Suprapubic skin (tissue), 4 donors: ENCODE measurements around the gene NGF. TPM values are rescaled to one million over a fixed set of nuclear protein-coding genes. Genes with fewer than 3 reads are reported as not detected.
A peak's percentile ranks its signal among the peaks of the same experiment; 100 is the strongest.

Experiments used
- DNase-seq, 2 donors: peaks; one replicate each; pipeline ENCODE4 v3.0.0-alpha.2; 2019; ENCODE audit warnings: low spot score in 2 of 2
- H3K27ac ChIP-seq: fragments of 200-600 bp; sonication (generic); one replicate; pipeline ENCODE4 v1.5.1; 2019
- H3K27me3 ChIP-seq: fragments of 200-600 bp; sonication (generic); one replicate; pipeline ENCODE4 v1.5.1; 2019
- H3K36me3 ChIP-seq: fragments of 200-600 bp; sonication (generic); one replicate; pipeline ENCODE4 v1.5.1; 2019
- H3K4me1 ChIP-seq: fragments of 200-600 bp; sonication (generic); one replicate; pipeline ENCODE4 v1.5.1; 2019
- H3K4me3 ChIP-seq: fragments of 200-600 bp; sonication (generic); one replicate; pipeline ENCODE4 v1.5.1; 2019; ENCODE audit warnings: mild to moderate bottlenecking
- H3K9me3 ChIP-seq: fragments of 200-600 bp; sonication (generic); one replicate; pipeline ENCODE4 v1.5.1; 2019
- EP300 ChIP-seq: sonication (generic); formaldehyde crosslinking; IDR thresholded peaks from one replicate; pipeline ENCODE4 v1.6.1; 2017; ENCODE audit warnings: antibody characterized with exemption
- POLR2A ChIP-seq, 2 donors: fragments of 450-650 bp; IDR thresholded peaks; one replicate each; pipeline ENCODE4 v1.6.1; 2017; ENCODE audit warnings: antibody characterized with exemption in 2 of 2, mild to moderate bottlenecking in 2 of 2, moderate library complexity in 2 of 2
- POLR2AphosphoS5 ChIP-seq, 3 donors: sonication (generic); formaldehyde crosslinking; IDR thresholded peaks; one replicate each; pipeline ENCODE4 v1.6.1; 2017; ENCODE audit warnings: antibody characterized with exemption in 3 of 3
- WGBS: methylation state at CpG from one replicate; pipeline ENCODE4 v1.1.5; 2018; 5-methylcytosine and 5-hydroxymethylcytosine counted together
- total RNA-seq, 4 donors: library from RNA; depleted of rRNA; stranded (reverse); fragments of >200 nt; gene quantifications; one replicate each; pipeline ENCODE4 v1.1.0, GENCODE V29; 2016
- TF ChIP-seq, protein P1 (sequence below), 2 donors: fragments of 200-600 bp in 1 of 2; fragments of 450-650 bp in 1 of 2; sonication (generic) in 1 of 2; IDR thresholded peaks; one replicate each; pipeline ENCODE4 v1.5.1; 2016 to 2019; ENCODE audit warnings: antibody characterized with exemption in 2 of 2, mild to moderate bottlenecking in 1 of 2, moderate library complexity in 1 of 2

NGF gene
- total RNA-seq, 4 donors from 2014 or later, result 0.80 TPM; not detected in 3

DNA sequence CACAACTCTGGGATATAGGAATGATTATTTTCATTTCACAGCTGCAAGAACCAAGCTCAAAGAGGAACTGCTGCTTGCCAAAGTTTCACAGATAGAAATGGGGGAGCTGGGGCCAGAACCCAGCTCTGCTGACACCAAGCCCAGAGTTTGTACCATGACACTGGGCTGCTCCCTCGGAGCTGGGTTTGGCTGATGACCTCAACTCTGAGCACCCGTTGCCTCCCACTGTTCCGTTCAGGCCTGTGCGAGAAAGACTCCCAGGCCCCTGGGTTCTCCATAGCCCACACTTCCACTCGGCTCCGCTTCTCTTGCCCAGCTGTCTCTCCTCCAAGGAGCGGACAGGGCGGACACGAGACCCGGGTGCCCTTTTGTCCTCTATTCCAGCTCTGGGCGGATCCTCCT, 55.2 kb downstream of the NGF start:
- peak in 1 of 2 donors; percentile 83 for DNase-seq
- no peak for TF ChIP-seq EP300
- no peak for TF ChIP-seq POLR2AphosphoS5 (IDR thresholded peaks at IDR 0.05)
- TF ChIP-seq POLR2A (IDR thresholded peaks at IDR 0.05), result no peak
- TF ChIP-seq, protein P1, sequence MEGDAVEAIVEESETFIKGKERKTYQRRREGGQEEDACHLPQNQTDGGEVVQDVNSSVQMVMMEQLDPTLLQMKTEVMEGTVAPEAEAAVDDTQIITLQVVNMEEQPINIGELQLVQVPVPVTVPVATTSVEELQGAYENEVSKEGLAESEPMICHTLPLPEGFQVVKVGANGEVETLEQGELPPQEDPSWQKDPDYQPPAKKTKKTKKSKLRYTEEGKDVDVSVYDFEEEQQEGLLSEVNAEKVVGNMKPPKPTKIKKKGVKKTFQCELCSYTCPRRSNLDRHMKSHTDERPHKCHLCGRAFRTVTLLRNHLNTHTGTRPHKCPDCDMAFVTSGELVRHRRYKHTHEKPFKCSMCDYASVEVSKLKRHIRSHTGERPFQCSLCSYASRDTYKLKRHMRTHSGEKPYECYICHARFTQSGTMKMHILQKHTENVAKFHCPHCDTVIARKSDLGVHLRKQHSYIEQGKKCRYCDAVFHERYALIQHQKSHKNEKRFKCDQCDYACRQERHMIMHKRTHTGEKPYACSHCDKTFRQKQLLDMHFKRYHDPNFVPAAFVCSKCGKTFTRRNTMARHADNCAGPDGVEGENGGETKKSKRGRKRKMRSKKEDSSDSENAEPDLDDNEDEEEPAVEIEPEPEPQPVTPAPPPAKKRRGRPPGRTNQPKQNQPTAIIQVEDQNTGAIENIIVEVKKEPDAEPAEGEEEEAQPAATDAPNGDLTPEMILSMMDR (IDR thresholded peaks at IDR 0.05), result no peak
- no peaks in the 10 kb centered on the region for H3K36me3 ChIP-seq
- H3K4me1 ChIP-seq, result peaks cover 26% of the 10 kb centered on the region
- peak overlapping the region; percentile 87 for H3K27ac ChIP-seq
- 52% methylated on average over 11 of the region's 11 CpGs for WGBS
- H3K9me3 ChIP-seq, result no peaks in the 10 kb centered on the region
- H3K27me3 ChIP-seq, result peaks cover 6% of the 10 kb centered on the region
- no peak overlapping the region for H3K4me3 ChIP-seq

DNA sequence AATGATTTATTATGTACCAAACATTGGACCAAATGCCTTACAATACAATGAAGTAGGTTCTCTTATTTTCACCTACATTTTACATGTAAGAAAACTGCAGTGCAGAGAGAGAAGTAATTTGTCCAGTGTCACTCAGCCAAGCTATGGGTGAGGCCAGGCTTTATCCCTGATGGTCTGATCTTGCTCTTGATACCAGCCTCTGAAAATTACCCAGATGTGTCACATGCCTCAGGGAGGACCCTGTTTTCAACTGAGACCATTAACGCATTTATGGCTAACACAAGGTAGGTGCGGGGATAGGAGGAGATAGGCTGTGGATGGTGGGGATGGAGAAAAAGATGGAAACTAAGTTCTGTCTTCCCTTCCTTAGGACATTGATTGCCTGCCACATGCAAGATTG, 56.9 kb downstream of the NGF start:
- Histone ChIP-seq H3K27me3 (peaks cover 6% of the 10 kb centered on the region), H3K36me3 (no peaks in the 10 kb centered on the region), H3K4me3 (no peak overlapping the region), H3K4me1 (peaks cover 26% of the 10 kb centered on the region), H3K9me3 (no peaks in the 10 kb centered on the region), H3K27ac (no peak overlapping the region)
- DNase-seq, result no peak
- TF ChIP-seq POLR2AphosphoS5 (IDR thresholded peaks at IDR 0.05) (no peak), EP300 (no peak)
- TF ChIP-seq, protein P1 (IDR thresholded peaks at IDR 0.05), result no peak
- 100% methylated on average over 2 of the region's 2 CpGs for WGBS

DNA sequence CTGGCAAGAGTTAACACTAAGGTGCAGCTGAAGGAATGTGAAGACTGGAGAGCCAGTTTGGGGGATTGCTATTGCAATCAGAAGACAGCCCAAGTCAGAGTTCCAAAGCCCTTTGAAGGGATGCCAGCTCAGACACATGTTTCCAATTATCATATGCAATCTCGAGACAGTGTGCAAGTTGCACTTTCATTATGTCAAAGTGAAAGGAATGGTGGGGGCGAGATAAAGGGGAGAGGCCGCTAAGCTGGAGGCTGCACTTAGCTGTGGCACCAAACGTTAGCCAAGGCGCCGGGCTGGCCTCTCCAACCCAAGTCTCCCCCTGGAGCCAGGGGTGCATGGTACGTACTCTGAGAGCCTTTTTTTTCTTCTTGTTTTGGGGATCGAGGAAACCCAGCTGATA, 58.0 kb downstream of the NGF start:
- Histone ChIP-seq H3K27ac (no peak overlapping the region), H3K36me3 (no peaks in the 10 kb centered on the region)
- 49% methylated on average over 8 of the region's 8 CpGs for WGBS

DNA sequence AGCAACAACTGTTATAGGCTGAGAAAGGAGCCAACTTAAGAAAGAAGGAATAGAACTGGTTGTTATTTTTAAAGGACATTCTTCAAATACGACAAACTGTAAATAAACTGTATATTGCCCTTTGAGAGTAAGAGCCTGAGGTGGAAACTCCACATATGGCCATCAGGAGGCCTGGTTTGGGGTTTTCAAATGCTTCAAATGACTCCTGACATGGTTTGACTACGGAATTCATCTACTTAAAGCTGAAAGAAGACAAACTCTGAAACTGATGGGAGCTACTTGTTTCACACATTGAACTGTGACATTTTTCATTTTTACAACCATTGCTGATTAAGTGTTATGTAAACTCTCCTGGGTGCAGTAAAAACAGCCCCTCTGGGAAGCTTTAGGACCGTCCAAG, 59.8 kb downstream of the NGF start:
- peaks cover 6% of the 10 kb centered on the region for H3K27me3 ChIP-seq
- H3K4me3 ChIP-seq, result no peak overlapping the region
- peaks cover 12% of the 10 kb centered on the region for H3K4me1 ChIP-seq
- TF ChIP-seq POLR2AphosphoS5 (IDR thresholded peaks at IDR 0.05) (no peak), EP300 (no peak), POLR2A (IDR thresholded peaks at IDR 0.05) (no peak)
- TF ChIP-seq, protein P1 (IDR thresholded peaks at IDR 0.05), result no peak
- H3K36me3 ChIP-seq, result no peaks in the 10 kb centered on the region
- H3K27ac ChIP-seq, result no peak overlapping the region
- 77% methylated on average over 3 of the region's 3 CpGs for WGBS
- no peak for DNase-seq
- no peaks in the 10 kb centered on the region for H3K9me3 ChIP-seq

More for the DNA sequence above, 58.0 kb downstream of the NGF start:
- no peaks in the 10 kb centered on the region for H3K9me3 ChIP-seq
- no peak for TF ChIP-seq EP300
- TF ChIP-seq POLR2AphosphoS5 (IDR thresholded peaks at IDR 0.05), result peak in 1 of 3 donors; percentile 11
- no peak overlapping the region for H3K4me3 ChIP-seq
- H3K27me3 ChIP-seq, result peaks cover 6% of the 10 kb centered on the region
- H3K4me1 ChIP-seq, result peaks cover 26% of the 10 kb centered on the region
- no peak for DNase-seq

DNA sequence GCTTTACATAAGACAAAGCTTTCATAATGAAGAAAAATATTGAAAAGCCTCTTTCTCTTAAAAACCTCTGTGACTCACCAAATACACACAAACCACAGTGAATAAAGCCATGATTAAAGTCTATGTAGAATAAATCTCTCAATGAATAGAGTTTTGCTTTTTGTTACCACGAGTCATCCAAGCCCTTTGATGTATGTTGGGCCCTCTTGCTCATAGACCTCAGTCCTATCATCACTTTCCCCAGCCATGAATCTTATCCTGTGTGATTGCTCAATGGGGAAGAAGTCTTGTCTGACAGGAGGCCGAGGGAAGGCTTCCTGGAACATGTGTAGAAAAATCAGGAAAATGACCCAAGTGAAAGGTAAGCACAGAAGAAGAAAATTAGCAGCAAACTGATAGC, 60.8 kb downstream of the NGF start:
- Histone ChIP-seq H3K27me3 (peaks cover 6% of the 10 kb centered on the region), H3K27ac (no peak overlapping the region), H3K4me3 (no peak overlapping the region), H3K4me1 (peaks cover 11% of the 10 kb centered on the region), H3K36me3 (no peaks in the 10 kb centered on the region), H3K9me3 (no peaks in the 10 kb centered on the region)
- TF ChIP-seq EP300 (no peak), POLR2A (IDR thresholded peaks at IDR 0.05) (no peak), POLR2AphosphoS5 (IDR thresholded peaks at IDR 0.05) (no peak)
- TF ChIP-seq, protein P1 (IDR thresholded peaks at IDR 0.05), result no peak
- WGBS, result 55% methylated on average over 2 of the region's 2 CpGs
- no peak for DNase-seq

DNA sequence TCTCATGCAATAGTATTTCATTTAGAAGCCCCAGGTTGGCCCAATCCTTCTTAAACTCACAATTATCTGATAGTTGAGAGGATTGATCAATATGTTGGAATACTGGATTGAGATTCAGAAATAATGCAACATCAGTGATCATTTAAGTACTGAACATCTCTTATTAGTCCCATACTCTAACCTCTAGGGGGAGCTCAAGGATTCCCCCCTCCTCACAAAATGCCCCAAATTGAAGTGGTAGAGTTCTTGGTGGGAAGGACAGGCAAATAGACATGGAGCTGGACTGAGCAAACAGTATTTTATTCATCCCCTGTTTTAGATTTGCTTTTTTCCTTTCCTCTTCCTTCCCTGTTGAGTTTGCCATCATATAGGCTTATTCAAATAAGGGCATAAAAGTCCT, 62.8 kb downstream of the NGF start:
- Histone ChIP-seq H3K4me3 (no peak overlapping the region), H3K9me3 (no peaks in the 10 kb centered on the region), H3K27ac (no peak overlapping the region), H3K4me1 (peaks cover 6% of the 10 kb centered on the region), H3K36me3 (no peaks in the 10 kb centered on the region), H3K27me3 (peaks cover 6% of the 10 kb centered on the region)
- TF ChIP-seq POLR2A (IDR thresholded peaks at IDR 0.05), result no peak
- TF ChIP-seq, protein P1 (IDR thresholded peaks at IDR 0.05), result peak in 1 of 2 donors; percentile 15
- no peak for DNase-seq
